ENCODE results near the gene NAB2.

- TF ChIP-seq, protein P1, sequence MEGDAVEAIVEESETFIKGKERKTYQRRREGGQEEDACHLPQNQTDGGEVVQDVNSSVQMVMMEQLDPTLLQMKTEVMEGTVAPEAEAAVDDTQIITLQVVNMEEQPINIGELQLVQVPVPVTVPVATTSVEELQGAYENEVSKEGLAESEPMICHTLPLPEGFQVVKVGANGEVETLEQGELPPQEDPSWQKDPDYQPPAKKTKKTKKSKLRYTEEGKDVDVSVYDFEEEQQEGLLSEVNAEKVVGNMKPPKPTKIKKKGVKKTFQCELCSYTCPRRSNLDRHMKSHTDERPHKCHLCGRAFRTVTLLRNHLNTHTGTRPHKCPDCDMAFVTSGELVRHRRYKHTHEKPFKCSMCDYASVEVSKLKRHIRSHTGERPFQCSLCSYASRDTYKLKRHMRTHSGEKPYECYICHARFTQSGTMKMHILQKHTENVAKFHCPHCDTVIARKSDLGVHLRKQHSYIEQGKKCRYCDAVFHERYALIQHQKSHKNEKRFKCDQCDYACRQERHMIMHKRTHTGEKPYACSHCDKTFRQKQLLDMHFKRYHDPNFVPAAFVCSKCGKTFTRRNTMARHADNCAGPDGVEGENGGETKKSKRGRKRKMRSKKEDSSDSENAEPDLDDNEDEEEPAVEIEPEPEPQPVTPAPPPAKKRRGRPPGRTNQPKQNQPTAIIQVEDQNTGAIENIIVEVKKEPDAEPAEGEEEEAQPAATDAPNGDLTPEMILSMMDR (IDR thresholded peaks at IDR 0.05; ENCODE audit: extremely low read depth in 1 of 2, insufficient read depth in 1 of 2, low read depth in 1 of 2, low read length in 2 of 2), result no peak
- no peak for TF ChIP-seq EZH2 (IDR thresholded peaks at IDR 0.05; ENCODE audit: borderline replicate concordance, low read depth, low read length, severe bottlenecking)
Observed at GRCh38 chr12:57142121-57142520, 53.2 kb downstream of the NAB2 start.

Measured in endothelial cell of umbilical vein (primary cell).